NCI-H1694 (cell line): ENCODE measurements around the gene NEK7.
"Not testable (repeated sequence)": the region's sequence is repeated elsewhere in the genome, so short reads cannot be mapped to it uniquely, and the experiment has no call there.

Source experiments
- DNase-seq: peaks from one replicate; lab custom pipeline; 2025; lab: John Stamatoyannopoulos, UW

Gene NEK7

DNA sequence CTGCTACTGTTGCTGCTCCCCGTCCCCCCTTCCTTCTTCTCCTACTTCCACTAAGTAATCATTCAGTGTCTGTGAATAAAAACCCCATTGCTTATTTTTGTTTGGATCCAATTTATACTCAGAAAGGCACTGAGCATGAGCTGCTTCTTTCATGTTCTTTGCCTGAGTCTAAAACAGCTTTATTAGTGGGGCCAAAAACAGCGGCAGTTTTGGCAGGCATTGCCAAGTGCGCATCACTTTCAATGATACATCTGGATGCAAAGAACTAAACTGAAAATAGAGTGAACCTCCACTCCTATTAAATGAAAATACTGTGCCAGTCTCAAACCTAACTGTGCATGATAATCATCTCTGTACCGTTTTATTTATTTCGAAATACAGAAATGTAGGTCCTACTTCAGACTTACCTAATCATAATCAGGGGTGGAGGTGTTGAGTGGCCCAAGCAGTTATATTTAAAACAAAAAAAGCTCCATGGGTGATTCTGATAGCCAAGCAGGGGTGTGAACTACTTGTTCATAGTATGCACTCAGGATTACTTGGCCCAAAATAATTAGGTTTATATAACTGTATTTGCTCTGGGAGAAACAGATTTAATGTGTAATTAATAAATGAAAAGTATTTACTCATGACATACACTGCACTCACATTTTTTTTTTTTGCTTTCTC is 48.4 kb downstream of the NEK7 start:
- peak; percentile 2 for DNase-seq

DNA sequence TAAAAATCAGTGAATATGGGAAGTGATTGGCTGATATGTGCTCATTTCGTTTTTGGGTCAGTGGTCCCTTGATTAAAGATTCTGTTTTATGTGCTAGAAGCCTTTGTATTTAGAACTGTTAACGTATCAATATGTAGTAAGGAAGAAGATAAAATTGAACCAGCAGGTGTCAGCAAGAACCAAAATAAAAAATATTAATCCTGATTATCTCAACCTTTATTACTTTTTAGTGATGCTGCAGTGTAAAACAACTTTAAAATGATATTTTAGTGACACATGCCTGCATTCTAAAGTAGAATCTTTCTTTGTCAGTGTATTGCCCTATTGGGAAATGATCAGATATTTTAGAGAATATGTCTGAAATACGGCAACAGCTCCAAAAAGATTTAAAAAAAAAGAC is 49.5 kb downstream of the NEK7 start:
- no peak for DNase-seq

DNA sequence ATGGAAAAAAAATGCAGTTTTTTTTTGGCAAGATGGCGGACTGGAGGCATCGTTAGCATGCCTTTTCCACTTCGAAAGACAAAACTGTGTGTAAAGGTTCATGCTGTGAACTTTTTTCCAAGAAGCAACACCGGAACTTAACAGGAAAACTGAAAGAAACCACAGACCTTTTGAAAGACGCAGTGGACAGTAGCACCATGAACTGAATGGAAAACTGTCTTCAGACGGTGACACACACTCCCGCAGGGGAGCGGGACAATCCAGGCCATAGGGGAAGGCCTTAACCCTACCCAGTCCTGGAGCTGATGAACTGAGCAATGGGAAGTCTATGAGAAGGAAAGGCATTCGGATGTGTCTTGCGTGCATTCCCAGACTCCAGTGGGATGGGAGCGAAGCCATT is 54.9 kb downstream of the NEK7 start:
- no peak for DNase-seq

DNA sequence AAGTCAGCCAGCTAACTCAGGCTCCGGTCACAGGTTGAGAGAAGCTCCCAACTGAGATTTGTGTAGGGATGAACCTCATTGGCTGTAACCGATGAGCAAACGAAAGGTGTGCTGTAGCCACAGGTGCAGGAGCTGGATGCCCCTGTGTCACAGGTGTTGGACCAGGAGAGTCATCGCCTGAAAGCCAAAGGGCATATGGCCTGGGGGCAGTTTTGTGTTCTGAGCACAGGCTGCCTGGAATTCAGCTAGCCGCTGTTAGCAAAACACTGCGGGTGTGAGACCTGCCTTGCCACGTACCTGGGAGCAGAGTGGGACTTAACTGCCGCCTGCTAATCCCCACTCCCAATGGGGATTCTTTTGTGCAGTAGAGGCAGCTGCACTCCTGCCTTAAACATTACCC is 55.3 kb downstream of the NEK7 start:
- DNase-seq, result no peak

DNA sequence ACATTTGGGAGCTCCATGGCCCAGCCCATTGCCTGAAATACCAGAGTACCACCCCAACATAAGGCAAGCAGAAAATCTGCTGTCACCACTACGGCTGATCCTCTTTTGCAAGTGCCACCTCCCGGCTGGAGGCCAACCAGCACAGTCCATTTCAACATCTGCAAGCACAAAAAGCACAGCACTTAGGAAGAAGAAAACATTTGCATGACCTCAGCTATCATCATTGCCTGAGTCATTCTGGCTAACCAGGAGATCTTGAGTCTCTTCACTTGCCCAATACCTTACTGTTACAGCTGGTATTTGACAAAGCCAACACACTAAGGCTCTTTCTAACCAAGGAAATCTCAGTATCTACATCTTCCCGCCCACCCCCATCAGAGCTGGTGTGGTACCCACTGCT is 55.9 kb downstream of the NEK7 start:
- no peak for DNase-seq

DNA sequence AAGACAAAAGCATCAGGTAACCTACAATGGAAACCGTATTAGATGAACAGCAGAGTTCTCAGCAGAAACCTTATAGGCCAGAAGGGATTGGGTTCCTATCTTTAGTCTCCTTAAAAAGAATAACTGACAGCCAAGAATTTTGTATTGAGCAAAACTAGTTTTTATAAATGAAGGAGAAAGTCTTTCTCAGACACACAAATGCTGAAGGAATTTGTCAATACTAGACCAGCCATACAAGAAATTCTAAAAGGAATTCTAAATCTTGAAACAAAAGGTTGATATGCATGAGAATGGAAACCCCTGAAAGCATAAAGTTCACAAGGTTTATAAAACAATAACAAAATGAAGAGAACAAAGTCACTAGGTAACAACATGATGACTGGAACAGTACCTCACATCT is 58.1 kb downstream of the NEK7 start:
- no peak for DNase-seq

DNA sequence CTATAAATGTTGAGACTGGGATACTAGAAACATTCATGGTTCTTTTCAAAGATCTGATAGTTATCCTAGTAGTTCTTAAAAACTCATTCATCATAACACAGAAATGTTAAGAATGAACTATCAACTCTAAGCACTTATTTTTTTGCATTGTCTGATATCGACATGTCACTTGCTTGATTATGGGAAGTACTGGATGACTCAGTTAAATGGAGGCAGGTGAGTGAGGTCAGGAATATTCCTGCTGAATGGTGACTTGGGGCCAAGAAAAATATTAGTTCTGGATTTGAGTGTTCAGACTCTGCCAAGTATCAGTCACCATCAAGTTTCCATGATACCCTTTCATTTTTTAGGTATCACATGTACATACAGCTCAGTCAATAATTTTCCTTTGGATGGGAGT is 63.6 kb downstream of the NEK7 start:
- DNase-seq, result no peak

DNA sequence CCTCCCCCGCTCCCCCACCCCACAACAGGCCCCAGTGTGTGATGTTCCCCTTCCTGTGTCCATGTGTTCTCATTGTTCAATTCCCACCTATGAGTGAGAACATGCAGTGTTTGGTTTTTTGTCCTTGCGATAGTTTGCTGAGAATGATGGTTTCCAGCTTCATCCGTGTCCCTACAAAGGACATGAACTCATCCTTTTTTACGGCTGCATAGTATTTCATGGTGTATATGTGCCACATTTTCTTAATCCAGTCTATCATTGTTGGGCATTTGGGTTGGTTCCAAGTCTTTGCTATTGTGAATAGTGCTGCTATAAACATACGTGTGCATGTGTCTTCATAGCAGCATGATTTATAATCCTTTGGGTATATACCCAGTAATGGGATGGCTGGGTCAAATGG is 70.2 kb downstream of the NEK7 start:
- DNase-seq, result not testable (repeated sequence)

DNA sequence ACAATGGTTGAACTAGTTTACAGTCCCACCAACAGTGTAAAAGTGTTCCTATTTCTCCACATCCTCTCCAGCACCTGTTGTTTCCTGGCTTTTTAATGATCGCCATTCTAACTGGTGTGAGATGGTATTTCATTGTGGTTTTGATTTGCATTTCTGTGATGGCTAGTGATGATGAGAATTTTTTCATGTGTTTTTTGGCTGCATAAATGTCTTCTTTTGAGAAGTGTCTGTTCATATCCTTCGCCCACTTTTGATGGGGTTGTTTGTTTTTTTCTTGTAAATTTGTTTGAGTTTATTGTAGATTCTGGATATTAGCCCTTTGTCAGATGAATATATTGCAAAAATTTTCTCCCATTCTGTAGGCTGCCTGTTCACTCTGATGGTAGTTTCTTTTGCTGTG is 70.7 kb downstream of the NEK7 start:
- not testable (repeated sequence) for DNase-seq

DNA sequence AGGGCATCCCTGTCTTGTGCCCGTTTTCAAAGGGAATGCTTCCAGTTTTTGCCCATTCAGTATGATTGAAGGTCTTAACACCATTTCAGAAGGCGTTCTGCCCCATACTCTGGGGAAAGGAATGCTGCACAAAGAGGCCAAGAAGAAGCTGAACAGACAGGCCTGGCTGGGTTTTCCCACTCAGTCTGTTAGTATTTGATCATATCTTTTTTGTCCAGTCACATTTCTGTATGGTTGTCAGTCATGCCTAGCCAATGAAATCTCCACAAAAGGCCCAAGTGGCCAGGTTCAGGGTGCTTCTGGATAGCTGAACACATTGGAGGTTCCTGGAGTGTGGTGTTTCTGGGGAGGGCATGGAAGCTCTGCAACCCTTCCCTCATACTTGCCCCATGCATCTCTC is 72.1 kb downstream of the NEK7 start:
- DNase-seq, result no peak

DNA sequence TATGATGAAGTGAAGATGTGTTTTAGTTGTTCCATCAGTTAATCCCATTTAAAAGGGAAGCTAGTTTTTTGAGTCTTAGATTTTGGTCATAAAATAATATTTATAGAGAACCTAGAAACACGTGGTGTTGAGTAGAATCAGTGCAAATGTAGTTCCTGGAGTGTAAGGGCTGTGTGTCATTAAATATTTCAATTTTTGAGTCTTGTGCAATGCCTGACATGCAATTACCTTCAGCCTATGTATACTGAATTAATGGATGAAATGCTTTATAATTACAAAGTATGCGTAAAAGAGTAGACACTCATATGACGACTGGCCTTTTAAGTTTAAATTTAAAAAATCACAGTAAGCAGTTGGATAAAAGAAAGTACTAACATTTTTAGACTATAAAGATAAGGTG is 75.0 kb downstream of the NEK7 start:
- DNase-seq, result no peak

DNA sequence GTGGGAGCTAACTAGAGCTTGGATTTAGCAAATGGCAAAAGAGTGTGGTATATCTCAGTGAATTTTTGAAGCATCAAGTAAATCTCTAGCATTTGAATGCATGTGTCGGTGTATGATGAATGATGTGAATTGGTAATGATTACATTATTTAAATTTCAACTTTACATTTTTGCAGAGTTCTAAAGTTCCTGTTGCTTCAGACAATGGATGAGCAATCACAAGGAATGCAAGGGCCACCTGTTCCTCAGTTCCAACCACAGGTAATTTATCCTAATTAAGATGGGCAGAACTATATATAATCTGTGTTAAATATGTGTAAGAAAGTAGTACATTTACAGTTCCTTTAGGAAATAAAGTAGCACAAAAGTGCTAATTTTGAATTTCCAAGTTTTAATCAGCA is 75.6 kb downstream of the NEK7 start:
- no peak for DNase-seq

DNA sequence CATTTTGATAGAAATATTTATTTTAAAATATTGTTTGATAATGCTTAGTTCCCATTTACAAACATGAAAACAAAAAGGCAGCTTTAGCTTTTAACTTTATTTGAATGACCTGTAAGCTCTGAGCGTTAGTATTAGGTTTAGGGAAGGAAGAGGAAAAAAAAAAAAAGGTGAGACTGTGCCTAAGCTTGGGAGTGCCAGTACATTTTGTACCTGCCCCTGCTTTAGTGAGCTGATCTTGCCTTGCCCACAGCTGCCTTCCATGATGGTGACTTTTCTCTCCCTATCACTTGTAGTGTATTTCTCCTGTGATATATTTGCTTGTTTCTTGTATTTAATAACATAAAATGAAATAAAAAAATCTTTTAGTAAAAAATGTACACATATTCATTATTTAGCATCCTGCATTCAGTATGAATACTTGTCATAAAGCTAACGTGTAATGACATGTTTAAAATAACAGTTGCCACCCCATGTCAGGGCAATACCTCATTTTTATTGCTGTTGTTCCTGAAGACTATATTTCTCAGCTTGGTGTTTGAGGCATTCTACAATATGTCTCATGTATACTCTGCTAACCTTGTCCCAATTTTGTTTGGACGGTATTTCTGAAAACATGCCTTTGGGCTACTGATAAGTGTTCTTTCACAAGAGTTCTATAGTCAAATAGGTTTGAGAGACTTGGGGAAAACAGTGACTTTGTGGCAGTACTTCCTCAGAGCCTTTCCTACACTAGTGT is 76.3 kb downstream of the NEK7 start:
- DNase-seq, result no peak

DNA sequence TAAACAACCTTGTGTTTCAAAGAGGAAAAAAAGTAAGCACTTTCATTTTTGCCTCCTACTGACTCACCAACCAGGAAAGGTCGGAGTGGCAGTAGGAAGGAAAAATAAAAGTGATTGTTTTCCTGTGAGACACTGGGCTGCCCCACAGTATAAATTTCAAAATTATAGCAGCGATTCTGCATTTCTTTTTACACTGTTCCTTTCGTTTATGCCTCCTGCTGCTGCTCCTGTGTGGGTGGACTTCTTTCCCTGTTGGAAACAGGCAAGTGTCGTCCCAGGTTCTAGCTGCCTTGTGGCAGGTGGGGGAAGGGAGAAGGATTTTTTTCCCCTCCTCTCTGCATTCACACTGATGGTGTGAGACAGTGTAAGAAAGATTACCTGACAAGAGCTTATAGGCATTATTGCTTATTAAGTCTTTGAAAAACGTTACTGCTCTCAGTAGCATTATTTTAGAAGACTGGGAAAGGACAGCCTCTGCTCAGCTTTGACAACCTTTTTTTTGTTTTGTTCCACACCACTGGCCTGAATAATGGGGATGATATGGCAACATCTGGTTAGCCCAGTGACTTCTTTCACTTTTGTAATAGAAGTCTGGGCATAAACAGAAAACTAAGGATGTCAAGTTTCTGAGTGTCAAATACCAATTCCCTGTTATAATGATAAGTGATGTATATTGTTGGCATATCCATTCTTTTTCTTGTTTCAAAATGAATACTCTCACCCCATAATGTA is 77.9 kb downstream of the NEK7 start:
- no peak for DNase-seq

DNA sequence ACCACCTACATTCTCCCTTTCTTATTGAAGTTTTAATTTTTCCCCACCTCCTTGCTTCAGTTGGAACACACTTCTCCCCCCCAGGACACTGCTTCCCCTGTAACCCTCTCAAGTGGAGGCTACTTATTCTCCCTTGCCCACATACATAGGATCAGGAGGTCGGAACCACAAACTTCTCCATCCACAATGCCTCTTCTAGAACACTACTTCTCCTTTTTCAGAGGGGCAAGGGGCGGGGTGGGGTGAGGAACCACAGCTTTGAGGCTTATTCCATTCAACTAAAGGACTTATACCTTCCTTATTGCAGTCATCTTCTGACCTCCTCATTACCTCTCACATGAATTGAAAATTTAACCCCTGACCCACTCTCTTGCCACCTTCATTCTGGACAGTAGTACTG is 81.3 kb downstream of the NEK7 start:
- no peak for DNase-seq

DNA sequence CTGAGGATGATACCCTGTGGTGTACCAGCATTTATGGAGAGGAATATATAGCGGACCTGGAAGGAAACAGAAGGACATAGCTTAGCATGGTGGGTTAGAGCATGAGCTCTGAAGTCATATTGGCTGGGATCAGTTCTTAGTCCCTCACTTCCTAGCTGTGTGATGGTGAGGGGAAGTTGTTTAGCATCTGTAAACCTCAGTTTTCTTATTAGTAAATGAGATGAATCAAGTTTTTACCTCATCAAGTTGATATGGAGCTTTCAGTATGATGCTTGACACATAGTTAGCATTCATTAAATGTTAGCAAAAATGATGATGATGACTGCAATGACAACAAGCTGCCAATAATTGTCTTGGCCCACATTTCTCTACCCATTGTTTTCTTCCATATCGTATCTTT is 84.8 kb downstream of the NEK7 start:
- DNase-seq, result no peak

DNA sequence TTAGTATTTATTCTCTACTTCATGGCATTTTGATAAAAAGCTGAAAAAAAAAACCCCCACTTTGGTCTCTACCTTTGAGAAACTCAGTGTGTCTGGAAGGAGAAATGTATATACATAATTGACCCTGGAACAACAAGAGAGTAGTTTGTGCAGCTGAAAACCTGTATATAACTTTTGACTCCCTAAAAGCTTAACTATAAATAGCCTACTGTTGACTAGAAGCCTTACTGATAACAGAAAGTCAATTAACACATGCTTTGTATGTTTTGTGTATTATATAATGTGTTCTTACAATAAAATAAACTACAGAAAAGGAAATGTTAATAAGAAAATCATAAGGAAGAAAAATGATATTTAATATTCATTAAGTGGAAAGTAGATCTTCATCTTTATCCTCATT is 88.0 kb downstream of the NEK7 start:
- no peak for DNase-seq

DNA sequence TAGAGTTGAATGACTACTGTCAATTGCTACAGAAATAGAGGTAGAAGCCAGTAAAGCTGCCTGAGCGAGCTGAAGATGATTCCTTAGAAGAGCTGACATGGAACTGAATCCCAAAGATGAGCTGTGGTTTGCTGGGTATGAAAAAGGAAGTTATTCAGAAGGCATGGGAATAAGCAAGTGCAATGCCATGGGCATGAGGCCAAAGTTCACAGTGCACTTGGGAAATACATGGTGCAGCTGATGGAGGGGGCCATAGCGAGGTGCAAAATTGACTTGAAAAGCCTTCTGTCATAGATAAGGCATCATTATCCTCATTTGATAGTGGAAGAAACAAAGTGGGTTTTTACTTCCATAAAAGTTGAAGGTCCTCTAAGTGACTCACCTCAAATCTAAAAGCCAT is 88.6 kb downstream of the NEK7 start:
- DNase-seq, result no peak

DNA sequence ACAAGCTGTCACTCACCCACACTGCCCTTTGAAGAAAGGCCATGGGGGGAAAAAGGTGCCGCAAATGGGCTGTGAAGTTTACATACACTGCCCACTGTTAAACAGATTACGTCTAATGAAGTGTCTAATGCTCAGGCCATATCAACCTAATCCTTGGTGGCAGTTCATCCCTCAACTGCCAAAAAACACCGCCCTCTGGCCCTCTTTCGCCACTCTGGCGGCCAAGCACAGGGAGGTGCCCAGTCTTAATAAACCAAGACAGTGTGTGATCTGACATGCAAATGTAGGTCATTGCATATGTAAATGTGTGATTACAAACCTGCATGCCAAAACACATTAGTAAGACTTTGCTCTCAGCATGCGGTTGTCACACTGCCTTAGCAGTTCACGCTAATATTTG is 89.5 kb downstream of the NEK7 start:
- no peak for DNase-seq

DNA sequence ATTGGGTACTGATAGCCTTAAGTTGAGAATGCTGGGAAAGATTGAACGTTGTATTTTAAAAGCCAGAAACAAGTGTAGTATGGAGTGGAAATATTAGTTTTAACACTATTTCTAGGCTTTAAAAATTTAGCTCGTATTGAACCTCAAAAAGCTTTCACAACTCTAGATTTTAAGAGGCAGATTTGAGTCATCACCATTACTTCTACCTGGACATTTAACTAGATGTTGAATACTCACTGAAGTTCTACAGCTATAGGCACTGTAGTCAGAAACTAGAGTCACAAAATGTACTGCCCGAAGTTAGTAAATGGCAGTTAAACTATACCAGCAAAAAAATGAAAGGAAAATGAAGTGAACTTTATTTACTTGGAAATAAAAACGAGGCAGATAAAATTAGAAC is 96.5 kb downstream of the NEK7 start:
- DNase-seq, result no peak

DNA sequence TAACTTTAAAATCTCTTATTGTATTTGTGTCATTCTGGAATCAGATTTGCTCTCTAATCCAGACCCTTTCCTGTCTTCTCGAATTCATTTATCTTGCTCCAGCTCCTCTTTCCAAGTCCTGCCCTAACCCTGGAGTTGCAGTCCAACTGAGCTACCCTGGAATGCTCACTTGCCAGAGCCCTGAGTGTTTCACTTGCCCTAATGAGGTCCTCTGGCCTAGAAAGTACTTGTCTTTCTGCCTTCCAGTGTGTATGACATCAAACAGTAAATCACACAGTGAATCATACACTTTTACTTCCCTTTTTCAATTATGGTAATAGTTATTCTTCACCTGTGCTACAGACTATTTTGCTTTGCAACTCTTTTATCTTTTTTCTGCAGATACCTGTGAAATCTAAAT is 96.9 kb downstream of the NEK7 start:
- DNase-seq, result no peak

DNA sequence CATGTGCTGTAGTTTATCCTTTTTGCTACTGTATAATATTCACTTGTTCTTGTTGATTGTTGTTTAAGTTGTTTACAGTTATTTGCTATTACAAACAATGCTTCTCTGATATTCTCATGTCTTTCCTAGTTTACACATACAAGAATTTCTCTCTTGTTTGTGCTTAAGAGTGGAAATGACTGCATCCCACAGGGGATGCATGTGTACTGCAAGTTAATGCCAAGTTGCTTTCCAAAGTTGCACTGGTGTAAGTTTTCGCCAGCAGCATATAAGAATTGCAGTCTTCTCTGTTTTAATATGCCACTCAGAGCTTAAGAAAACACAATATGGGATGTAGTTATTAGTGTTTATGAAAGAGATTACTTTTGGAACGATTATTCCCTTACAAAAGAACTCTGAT is 97.7 kb downstream of the NEK7 start:
- DNase-seq, result no peak

DNA sequence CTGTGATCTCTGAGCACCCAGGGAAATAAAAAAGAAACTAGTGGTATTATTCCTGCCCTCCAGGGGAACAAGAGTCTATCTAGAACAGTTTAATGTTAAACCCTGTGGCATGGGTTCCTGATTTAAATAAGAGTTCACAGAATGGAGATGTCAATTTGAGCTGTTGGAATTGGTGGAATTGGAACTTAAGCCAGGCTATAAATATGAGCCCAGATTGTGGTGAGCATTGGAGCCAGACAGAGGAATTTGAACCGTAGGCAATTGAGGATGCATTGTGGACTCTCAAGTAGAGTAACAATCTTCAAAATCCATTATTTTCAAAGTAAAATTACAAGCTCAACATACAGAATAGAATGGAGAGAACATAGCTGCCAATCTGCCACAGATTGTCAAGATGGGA is 98.2 kb downstream of the NEK7 start:
- no peak for DNase-seq
